DMS153 (cell line): ENCODE results near the gene ATP6V1C2.

Experiments
- DNase-seq: peaks from one replicate; lab custom pipeline; 2025; lab: John Stamatoyannopoulos, UW

The ATP6V1C2 gene, protein sequence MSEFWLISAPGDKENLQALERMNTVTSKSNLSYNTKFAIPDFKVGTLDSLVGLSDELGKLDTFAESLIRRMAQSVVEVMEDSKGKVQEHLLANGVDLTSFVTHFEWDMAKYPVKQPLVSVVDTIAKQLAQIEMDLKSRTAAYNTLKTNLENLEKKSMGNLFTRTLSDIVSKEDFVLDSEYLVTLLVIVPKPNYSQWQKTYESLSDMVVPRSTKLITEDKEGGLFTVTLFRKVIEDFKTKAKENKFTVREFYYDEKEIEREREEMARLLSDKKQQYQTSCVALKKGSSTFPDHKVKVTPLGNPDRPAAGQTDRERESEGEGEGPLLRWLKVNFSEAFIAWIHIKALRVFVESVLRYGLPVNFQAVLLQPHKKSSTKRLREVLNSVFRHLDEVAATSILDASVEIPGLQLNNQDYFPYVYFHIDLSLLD

DNA sequence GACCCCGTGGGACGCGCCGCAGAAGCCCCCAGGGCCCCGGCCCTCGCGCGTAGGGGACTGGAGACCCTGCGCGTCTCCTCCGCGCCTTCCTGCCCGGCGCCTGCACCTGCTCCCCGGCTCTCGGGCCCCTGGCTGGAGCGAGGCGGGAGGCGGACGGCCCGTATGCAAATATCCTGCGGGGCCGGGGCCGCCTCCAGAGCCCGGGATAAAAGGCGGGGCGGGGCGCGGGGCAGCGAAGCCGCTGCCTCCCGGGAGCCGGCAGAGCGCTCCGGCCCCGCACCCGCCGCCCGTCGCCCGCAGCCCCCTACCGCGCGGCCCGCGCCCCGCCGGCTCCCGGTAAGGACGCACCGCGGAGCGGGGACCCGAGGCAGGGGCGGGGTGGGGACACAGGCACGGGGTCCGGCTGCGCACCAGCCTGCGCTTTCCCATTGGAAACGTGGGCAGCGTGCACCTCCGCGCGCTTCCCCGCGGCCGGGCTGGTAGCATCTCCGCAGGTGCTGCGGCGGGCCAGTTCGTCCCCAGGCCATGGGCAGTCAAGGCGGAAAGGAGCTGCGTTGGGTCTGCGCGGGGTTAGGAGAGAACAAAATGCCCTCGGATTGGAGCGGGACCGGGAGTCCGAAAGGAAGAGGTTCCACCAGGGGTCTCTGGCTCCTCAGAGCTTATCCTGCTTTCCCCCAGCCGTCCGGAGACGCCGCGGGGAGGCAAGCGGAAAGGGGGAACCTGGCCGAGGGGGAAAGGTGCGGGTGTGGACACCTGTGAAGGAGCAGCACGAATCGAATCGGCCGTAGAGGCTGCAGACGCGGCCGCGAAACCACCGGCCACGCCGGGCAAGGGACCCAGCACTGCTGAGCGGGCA, at the start of gene ATP6V1C2:
ATP6V1C2 (plus strand) TSS at position 235 of the 856 bp plus-strand sequence. CDS start 1,220 bp downstream, outside the sequence.
- DNase-seq: peak; percentile 25

DNA sequence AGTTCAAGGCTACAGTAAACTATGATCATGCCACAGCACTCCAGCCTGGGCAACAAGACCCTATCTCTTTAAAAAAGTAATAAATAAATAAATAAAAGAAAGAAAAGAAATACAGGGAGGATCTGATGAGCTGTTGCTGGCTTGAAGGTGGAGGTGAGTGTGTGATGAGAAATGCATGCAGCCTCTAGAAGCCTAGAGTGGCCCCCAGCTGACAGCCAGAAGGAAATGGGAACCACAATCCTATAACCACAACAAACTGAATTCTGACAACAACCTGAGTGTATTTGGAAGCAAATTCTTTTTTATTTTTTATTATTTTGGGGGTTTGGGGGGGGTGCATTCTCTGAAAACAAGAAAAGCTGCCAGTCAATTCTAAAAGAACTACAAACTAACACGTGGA, 46.3 kb upstream of the ATP6V1C2 start:
- no peak for DNase-seq

DNA sequence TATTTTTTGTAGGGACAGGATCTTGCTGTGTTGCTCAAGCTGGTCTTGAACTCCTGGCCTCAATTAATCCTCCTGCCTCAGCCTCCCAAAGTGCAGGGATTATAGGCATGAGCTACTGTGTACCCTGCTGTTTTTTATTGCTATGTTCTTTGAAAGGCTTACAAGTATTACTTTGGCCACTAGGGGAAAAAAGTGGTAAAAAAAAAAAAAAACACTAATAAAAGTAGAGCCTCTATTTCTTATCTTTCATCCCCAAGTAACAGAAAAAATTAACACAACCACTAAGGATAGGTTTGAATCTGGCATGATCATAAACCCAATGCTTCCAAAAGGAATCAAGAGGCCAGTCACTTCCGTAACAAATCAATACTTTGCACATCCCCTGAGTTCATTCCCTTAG, 43.2 kb upstream of the ATP6V1C2 start:
- DNase-seq: no peak

DNA sequence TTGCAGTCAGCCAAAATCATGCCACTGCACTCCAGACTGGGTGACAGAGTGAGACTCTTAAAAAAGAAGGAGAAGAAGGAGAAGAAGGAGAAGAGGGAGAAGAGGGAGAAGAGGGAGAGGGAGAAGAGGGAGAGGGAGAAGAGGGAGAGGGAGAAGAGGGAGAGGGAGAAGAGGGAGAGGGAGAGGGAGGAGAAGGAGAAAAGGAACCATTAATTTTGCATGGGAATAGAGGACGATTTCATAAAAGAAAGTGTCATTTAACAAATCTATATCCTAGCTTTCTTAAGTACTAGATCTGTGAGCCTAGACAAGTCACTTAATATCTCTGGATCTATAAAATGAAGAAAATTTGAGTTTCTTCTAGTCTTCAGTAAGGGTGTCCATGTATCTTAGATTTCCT, 41.2 kb upstream of the ATP6V1C2 start:
- no peak for DNase-seq

DNA sequence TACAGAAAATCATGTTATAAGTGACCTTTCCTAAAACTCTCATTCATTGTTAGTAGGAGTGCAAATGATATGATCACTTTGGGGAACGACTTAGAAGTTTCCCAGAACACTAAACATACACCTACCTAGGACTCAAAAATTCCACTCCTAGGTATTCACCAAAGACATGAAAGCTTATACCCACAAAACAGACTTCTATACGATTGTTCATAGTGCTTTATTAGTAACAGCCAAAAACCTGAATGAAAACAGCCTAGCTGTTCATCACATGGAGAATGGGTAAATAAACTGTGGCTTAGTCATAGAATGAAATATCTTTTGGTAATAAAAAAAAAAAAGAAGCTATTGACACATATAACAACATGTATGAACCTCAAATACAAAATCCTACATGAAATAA, 40.5 kb upstream of the ATP6V1C2 start:
- DNase-seq: no peak

DNA sequence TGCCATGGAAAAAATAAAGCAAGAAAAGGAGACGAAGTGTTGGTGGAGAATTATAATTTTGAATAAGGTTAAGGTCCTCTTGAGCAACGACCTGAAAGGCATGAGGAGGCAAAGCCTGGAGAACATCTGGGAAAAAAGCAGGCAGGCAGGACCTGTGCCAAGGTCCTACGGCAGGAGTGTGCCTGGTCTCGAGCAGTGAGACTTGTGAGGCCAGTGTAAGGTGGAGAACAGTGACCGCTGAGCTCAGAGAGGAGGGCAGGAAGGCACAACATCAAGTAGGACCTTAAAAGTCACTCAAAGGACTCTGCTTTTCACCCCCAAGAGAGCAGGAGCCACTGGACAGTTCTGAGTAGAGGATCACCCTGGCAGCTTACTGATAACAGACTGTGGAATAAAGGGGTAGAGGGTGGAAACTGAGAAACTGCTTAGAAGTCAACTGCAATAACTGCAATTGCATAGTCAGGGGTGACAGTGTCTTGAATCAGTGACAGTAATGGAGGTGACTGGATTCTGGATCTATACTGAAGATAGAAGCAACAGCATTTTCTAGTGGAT, 35.2 kb upstream of the ATP6V1C2 start:
- DNase-seq: no peak

DNA sequence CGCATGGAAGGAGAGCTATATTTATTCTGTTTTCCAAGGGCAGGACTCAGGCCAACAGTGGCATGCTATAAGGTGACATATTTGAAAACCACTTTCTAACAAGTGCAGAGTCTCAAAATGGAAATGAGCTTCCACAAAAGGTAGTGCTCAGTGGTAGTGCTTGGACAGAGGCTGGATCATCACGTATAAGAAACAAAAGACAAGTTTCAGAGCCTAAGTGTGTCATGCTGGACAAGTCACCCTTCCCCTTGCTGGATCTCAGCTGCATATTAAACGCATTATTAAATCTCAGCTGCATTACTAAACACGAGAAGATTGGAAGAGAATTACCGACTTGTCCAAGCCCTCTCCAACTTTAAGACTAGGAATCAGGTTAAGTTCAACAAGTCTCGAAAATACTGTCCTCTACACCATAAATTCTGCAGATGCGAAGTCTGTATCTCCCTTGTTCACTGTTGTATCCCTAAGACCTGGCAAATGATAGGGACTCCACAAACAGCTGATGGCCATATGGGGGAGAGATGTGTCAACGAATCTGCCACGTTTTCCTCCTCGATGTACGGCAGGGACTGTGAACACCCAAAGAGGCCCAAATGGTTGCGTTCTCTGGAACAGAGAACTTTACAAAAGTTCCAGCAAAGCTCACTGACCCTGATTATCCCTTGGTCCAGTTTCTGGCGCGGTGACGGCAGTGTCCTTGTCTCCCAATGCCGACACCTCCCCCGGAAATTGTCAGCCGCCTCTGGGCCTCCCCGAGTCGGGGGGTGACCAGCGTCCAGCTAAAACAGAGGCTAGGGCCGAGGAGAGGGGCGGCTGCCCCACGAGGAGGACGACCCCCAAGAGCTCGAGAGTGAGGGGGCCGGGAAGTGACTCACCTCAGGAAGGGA, 32.3 kb upstream of the ATP6V1C2 start:
- no peak for DNase-seq

DNA sequence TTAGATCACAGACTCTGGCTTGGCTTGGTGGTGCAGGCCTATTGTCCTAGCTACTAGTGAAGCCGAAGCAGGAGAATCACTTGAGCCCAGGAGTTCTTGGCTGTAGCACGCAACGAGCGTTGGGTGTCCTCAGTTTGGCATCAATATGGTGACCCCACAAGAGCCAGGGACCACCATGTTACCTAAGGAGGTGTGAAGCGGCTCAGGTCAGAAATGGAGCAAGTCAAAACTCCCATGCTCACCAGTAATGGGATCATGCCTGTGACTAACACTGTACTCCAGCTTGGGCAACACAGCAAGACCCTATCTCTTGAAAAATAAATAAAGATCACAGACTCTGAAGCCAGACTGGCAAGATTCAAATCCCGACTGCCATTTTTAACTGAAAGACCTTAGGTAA, 29.9 kb upstream of the ATP6V1C2 start:
- DNase-seq: no peak

DNA sequence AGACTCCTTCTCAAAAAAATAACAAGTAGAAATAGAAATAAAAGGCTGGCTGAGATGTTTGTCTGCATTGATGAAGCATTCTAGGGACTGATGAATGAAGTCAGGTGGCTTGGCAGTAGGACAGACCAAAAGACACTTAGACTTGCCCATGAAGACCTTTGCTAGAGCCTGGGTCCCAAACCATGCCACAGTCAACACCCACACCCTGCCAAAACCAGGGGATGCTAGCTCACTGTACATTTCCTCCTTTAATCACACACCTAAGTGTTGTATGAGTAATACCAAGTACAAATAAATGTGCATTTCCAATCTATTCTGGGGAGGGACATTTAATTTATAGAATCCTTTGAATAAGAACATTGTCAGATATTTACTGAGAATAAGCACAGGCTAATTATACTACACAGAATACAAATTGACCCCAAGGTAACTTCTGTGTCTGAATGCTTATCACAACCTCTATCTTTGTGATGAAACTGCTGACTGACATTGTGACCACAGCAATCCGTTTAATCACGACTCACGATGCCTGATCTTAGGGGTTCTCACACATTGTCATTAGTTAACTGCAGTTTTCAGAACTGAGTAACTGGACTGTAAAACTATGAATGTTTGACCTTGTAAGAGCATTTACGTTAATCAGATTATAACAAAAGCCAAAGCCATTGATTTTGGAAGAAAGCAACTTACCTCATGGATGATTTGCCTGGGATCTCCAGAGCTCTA, 21.2 kb upstream of the ATP6V1C2 start:
- no peak for DNase-seq

DNA sequence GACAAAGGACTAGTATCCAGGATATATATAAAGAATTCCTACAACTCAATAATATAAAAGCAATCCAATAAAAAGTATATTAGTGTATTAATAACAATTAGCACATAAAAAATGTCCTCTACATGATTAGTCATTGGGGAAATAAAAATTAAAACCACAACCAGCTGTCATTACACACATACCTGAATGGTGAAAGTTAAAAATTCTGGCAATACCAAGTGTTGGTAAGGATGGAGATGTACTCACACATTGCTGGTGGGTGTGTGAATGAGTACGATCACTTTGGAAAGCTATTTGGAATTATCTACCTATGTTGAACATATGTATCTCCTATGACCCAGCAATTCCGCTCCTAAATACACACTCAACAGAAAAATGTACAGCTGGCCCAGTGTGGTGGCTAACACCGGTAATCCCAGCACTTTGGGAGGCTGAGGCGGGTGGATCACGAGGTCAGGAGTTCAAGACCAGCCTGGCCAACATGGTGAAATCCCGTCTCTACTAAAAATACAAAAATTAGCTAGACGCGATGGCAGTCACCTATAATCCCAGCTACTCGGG, 17.3 kb upstream of the ATP6V1C2 start:
- DNase-seq: no peak

DNA sequence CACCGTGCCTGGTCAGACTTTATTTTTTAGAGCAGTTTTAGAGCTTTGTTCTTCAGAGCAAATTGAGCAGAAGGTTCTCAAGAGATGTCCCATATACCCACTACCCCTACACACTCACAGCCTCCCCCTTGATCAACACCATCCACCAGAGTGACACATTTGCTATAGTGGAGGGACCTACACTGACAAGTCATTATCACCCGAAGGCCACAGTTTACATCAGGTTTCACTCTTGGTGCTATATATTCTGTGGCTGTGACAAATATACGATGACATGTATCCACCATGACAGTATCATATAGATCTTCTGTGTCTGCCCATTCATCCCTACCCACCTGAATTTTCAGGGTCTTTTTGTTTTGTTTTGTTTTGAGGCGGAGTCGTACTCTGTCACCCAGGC, 15.4 kb upstream of the ATP6V1C2 start:
- DNase-seq: no peak

DNA sequence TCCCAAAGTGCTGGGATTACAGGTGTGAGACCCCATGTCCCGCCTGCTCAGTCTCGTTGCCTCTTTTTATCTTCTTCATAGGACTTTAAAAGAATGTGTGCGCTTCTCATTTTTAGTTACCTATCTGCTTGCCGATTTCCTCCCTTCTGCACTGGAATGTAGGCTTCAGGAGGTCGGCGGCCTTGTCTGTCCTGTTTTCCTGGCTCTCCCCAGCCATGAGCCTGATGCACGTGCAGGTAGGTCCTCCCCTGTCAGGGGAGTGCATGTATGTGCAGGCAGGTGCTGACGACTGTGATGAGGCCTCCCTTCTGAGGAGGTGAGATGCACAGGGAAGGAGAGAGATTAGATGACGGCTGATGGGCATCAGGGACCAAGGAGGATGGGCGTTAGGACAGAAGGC, 13.6 kb upstream of the ATP6V1C2 start:
- DNase-seq: no peak

DNA sequence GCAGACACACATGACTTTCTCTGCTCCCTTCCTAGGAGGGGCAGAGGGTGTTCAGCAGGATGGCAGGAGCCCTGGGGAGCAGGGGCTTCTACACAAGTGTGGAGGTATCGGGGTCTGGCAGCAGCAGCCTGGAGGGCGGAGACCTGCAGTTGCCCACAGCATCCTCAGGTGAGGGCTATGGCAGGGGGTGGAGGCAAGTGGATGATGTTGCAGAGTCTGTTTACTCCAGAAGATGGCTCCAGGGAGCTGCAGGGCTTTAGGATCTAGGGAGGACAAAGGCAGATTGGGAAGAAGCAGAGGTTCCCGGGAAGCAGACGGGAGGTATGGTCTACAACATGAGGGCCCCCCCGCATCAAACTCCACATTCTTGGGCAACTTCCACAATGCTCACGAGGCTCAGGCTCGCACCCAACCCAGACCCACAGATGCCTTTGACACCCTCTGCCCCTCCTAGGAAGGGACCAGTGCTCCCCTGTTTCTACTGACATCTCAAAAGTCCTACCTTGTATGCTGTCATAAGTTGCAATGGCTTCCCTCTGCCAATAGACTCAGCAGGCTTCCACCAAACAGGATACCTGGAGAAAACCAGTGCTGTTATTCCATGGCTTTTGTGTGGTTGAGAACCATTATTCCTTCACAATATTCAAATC, 12.0 kb upstream of the ATP6V1C2 start:
- DNase-seq: peak; percentile 60

DNA sequence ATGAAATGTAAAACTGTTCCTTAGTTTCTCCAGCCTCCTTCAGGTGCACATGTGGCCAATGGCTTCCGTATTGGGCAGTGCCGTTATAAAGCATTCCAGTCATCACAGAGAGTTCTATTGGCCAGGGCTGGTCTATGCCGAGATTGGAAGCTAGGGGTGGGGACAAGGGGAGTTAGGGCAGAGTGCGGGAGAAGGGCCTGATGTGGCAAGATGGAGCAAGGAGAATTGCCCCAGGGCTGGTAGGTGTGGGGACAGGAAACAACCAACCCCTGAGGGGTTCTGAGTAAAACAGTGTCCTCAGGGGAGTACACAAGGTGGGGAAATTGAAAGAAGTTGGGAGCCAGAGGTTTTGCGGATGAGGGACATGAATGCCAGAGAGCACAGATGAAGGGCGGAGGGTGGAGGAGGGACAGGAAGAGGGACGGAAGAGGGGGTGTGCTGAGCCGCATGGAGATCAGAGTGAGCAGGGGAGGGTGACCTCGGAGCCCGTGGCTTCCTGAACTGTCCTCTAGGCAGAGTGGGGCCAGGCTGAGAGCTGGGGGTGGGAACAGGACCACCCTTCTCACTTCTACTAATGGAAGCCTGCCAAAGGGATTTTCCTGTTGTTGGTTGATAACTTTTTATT, 9.1 kb upstream of the ATP6V1C2 start:
- DNase-seq: no peak

DNA sequence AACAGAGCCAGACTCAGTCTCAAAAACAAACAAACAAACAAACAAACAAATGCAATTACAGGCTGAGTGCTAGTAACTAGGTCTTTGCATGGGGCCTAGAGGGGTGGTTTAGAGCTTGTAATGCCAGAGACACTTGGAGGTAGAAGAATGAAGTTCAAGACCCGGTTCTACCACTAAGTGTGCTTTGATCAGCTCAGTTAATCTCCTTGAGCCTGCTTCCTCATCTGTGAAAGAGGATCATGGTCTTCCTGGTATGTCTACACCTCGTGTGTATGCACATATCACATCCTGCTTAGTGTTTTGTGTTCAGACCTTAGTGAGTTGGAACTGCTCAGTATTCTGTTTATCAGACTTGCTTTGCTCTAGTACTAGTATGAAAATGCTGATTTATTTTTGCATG, 4.8 kb upstream of the ATP6V1C2 start:
- DNase-seq: no peak

DNA sequence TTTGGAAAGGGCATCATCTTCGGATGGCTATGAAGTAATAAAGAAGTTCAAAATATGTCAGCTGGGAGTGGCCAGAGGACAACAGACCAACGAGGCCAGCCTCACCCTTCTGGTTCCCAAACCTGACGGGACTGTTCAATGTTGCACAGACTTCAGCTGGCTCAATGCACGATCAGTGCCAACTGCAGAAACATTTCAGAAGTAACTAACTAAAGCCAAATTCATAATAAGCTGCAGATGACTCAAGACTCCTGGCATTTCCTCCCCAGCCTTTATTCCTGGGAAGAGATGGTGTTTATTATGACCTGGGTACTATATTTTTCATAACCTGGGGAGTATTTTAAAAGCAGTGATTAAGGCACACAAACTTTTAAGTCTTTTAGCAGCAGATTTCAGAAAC, 3.8 kb upstream of the ATP6V1C2 start:
- DNase-seq: no peak

DNA sequence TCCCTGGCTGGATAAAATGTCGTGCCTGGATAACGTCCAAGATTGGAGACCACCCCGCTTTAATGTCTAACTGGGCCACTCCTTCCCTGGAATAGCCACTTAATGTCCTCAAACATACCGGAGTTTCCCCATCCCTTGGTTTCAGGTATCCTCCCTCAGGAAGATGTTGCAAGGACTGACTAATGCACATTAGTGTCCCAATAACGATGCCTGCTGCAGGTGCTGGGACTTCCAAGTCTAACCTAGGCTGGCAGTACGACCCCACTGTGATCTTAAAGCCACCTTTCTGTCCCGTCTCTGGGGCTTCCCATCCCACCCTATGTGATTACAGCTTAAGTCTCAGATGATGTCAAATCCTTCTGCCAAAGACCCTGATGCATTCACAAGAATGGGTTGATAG, 1.1 kb upstream of the ATP6V1C2 start:
- DNase-seq: no peak

DNA sequence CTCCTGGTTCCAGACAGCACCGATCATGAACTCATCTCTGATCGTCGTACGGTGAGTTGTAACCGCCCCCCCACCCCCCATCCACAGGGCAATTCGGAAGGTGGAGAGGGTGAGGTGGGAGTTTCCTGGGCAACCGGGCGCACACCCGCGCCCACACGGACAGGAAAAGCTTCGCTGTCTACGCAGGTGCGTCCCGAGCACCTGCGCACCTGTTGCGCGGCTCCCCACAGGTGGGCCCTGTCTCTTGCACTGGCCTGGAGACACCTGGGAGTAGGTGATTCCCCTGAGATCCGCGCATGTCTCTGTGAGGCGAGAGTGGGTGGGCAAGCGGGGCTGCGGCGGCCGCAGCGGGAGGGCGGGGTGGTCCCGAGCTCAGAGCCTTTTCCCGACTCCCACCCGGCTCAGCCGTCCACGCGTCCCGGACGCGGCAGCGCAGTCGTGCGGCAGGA, 459 bp upstream of the ATP6V1C2 start:
- DNase-seq: no peak

DNA sequence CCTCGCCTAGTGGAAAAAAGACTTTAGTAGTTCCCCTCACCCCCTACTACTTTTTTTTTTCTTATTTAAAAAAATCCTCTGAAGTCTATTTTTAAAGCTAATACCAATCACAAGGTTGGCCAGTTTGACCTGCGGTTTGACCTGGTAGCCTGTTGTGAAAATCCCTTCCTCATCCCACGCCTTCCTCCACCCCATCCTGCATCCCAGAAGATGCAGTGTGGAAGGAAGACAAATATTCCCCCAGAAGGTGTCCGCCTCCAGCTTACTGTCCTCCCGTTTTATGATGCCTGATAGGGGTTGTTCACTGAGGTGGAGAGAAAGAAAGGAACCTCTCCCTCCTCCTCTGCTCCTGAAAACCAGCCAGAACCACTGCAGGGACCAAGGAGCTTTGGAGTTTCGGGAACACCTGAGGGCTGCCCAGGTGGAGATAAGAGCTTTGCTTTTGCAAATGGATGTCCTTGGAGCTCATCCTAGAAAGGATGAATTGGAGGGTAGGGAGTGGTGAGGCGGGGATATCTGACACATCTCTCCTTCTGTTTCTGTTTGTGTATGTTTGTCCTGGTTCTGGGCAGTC, 909 bp downstream of the ATP6V1C2 start:
- no peak for DNase-seq
